Measurements from ENCODE around the gene RAB3IL1. TPM values are rescaled to one million over a fixed set of nuclear protein-coding genes. Genes with fewer than 3 reads are reported as not detected.

RAB3IL1 gene
- polyA plus RNA-seq, 3 donors = 0.13 TPM; not detected in 2

GRCh38 chr11:61918938-61919704, 1.8 kb upstream of the RAB3IL1 start:
- H3K4me3 ChIP-seq (replicated peaks in 1 of 3; ENCODE audit: low read depth in 2 of 3, low read length in 3 of 3) = no peak overlapping the region
- H3K36me3 Mint-ChIP-seq = peaks cover 4 to 8% of the 10 kb centered on the region in 2 donors
- no peak overlapping the region for H3K9ac ChIP-seq (ENCODE audit: insufficient read depth, low read length, poor library complexity, severe bottlenecking)
- H3K4me1 Mint-ChIP-seq = peaks cover 39% of the 10 kb centered on the region
- intact Hi-C loops (cut with micrococcal nuclease) = no loop called here
- H3K4me3 Mint-ChIP-seq = peak overlapping the region in 1 of 2 donors; percentile 92
- H2AFZ ChIP-seq (ENCODE audit: insufficient read depth, low read depth, low read length, poor library complexity, severe bottlenecking) = no peak overlapping the region
- no peaks in the 10 kb centered on the region for H4K20me1 ChIP-seq (ENCODE audit: insufficient read depth, low read length)
- peaks cover 51 to 53% of the 10 kb centered on the region in 2 donors for H3K4me1 ChIP-seq (ENCODE audit: control insufficient read depth in 1 of 2, insufficient read depth in 2 of 2, low read length in 2 of 2)
- peaks cover 10 to 44% of the 10 kb centered on the region in 2 donors for H3K27me3 ChIP-seq (ENCODE audit: control insufficient read depth in 2 of 2, insufficient read depth in 2 of 2, low read length in 2 of 2)
- no peak overlapping the region for H3K27ac ChIP-seq (ENCODE audit: low read depth in 1 of 2, low read length in 2 of 2)
- TF ChIP-seq CTCF (IDR thresholded peaks at IDR 0.05) = no peak
- no peak overlapping the region for H3K4me2 ChIP-seq (replicated peaks; ENCODE audit: extremely low read depth, low read length, poor library complexity, severe bottlenecking)
- peaks cover 0 to 16% (median 6%) of the 10 kb centered on the region in 7 donors for H3K9me3 Mint-ChIP-seq
- no peak for DNase-seq
- H3K36me3 ChIP-seq (replicated peaks in 1 of 2; ENCODE audit: control insufficient read depth in 1 of 2, insufficient read depth in 2 of 2, low read length in 2 of 2) = no peaks in the 10 kb centered on the region
- WGBS (ENCODE audit: insufficient coverage) = 94% methylated on average over 3 of the region's 6 CpGs
- H3K79me2 ChIP-seq (ENCODE audit: insufficient read depth, low read length) = no peaks in the 10 kb centered on the region
- H3K27ac Mint-ChIP-seq = no peak overlapping the region
- H3K9me3 ChIP-seq (replicated peaks in 1 of 2; ENCODE audit: control insufficient read depth in 1 of 2, insufficient read depth in 1 of 2, low read length in 2 of 2) = no peaks in the 10 kb centered on the region
- peaks cover 49 to 57% (median 52%) of the 10 kb centered on the region in 3 donors for H3K27me3 Mint-ChIP-seq (ENCODE audit: low read depth in 3 of 3)

- Mint-ChIP-seq H3K27me3 (ENCODE audit: low read depth in 3 of 3) (peaks cover 50 to 62% (median 55%) of the 10 kb centered on the region in 3 donors), H3K4me3 (peak overlapping the region; percentile 77 to 92), H3K27ac (no peak overlapping the region), H3K4me1 (peaks cover 42% of the 10 kb centered on the region), H3K36me3 (peaks cover 4 to 8% of the 10 kb centered on the region in 2 donors), H3K9me3 (peaks cover 0 to 15% (median 6%) of the 10 kb centered on the region in 7 donors)
- Histone ChIP-seq H3K4me3 (replicated peaks in 1 of 3; ENCODE audit: low read depth in 2 of 3, low read length in 3 of 3) (no peak overlapping the region), H3K9ac (ENCODE audit: insufficient read depth, low read length, poor library complexity, severe bottlenecking) (no peak overlapping the region), H3K4me1 (ENCODE audit: control insufficient read depth in 1 of 2, insufficient read depth in 2 of 2, low read length in 2 of 2) (peaks cover 47 to 48% of the 10 kb centered on the region in 2 donors), H4K20me1 (ENCODE audit: insufficient read depth, low read length) (no peaks in the 10 kb centered on the region), H3K79me2 (ENCODE audit: insufficient read depth, low read length) (no peaks in the 10 kb centered on the region), H3K27me3 (ENCODE audit: control insufficient read depth in 2 of 2, insufficient read depth in 2 of 2, low read length in 2 of 2) (peaks cover 10 to 44% of the 10 kb centered on the region in 2 donors), H3K9me3 (replicated peaks in 1 of 2; ENCODE audit: control insufficient read depth in 1 of 2, insufficient read depth in 1 of 2, low read length in 2 of 2) (no peaks in the 10 kb centered on the region), H3K27ac (ENCODE audit: low read depth in 1 of 2, low read length in 2 of 2) (no peak overlapping the region), H3K4me2 (replicated peaks; ENCODE audit: extremely low read depth, low read length, poor library complexity, severe bottlenecking) (peak overlapping the region; percentile 68), H2AFZ (ENCODE audit: insufficient read depth, low read depth, low read length, poor library complexity, severe bottlenecking) (no peak overlapping the region), H3K36me3 (replicated peaks in 1 of 2; ENCODE audit: control insufficient read depth in 1 of 2, insufficient read depth in 2 of 2, low read length in 2 of 2) (no peaks in the 10 kb centered on the region)
- TF ChIP-seq CTCF (IDR thresholded peaks at IDR 0.05) = no peak
- DNase-seq = no peak
- 81% methylated on average over 6 of the region's 14 CpGs for WGBS (ENCODE audit: insufficient coverage)
- intact Hi-C loops (cut with micrococcal nuclease) = no loop called here
Observed at GRCh38 chr11:61918251-61918937, 1.0 kb upstream of the RAB3IL1 start.
